PC-9 (cell line): ENCODE data around the gene VASP.

Experiments
- EZH2 ChIP-seq: fragments of 200-600 bp; sonication (generic); IDR thresholded peaks from 2 replicates; pipeline ENCODE4 v1.8.0; 2017; ENCODE audit warnings: antibody characterized with exemption, low read depth
- TF ChIP-seq, protein P1 (sequence below): fragments of 200-600 bp; sonication (generic); conservative IDR thresholded peaks from 2 replicates; pipeline ENCODE4 v1.6.1; 2017; ENCODE audit warnings: mixed run types, antibody characterized with exemption, mild to moderate bottlenecking, moderate library complexity

- TF ChIP-seq, protein P1, sequence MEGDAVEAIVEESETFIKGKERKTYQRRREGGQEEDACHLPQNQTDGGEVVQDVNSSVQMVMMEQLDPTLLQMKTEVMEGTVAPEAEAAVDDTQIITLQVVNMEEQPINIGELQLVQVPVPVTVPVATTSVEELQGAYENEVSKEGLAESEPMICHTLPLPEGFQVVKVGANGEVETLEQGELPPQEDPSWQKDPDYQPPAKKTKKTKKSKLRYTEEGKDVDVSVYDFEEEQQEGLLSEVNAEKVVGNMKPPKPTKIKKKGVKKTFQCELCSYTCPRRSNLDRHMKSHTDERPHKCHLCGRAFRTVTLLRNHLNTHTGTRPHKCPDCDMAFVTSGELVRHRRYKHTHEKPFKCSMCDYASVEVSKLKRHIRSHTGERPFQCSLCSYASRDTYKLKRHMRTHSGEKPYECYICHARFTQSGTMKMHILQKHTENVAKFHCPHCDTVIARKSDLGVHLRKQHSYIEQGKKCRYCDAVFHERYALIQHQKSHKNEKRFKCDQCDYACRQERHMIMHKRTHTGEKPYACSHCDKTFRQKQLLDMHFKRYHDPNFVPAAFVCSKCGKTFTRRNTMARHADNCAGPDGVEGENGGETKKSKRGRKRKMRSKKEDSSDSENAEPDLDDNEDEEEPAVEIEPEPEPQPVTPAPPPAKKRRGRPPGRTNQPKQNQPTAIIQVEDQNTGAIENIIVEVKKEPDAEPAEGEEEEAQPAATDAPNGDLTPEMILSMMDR = no peak
- TF ChIP-seq EZH2 = no peak
Observed at GRCh38 chr19:45471111-45471930, 36.0 kb upstream of the VASP start.
